Erythroblast (primary cell): ENCODE measurements around the gene RHBDL1.
A peak's percentile ranks its signal among the peaks of the same experiment; 100 is the strongest.

ENCODE experiments used
- DNase-seq, 2 experiments: peaks; one replicate each; lab custom pipeline; 2025; lab: John Stamatoyannopoulos, UW
- GATA1 ChIP-seq: IDR thresholded peaks from 2 replicates; pipeline ENCODE4 v1.6.1; 2011; ENCODE audit warnings: low read depth, mild to moderate bottlenecking, control low read depth, low read length, moderate library complexity
- POLR2A ChIP-seq: IDR thresholded peaks from 2 replicates; pipeline ENCODE4 v1.6.1; 2011; ENCODE audit warnings: mild to moderate bottlenecking, low read length

Gene RHBDL1

DNA sequence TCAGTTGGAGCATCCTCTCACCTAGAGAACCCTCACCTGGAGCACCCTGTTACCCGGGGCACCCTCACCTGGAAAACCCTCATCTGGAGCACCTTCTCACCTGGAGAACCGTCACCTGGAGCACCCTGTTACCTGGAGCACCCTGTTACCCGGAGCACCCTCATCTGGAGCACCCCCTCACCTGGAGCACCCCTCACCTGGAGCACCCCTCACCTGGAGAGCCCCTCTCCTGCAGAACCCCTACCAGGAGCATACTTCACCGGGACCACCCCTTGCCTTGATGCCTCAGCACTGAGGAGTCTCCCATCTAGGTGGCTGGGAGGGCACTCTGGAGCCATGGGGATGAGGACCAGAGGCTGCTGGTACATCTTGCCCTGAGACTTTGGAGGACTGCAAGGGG lies 33.5 kb downstream of the RHBDL1 start:
- TF ChIP-seq GATA1 (no peak), POLR2A (no peak)

DNA sequence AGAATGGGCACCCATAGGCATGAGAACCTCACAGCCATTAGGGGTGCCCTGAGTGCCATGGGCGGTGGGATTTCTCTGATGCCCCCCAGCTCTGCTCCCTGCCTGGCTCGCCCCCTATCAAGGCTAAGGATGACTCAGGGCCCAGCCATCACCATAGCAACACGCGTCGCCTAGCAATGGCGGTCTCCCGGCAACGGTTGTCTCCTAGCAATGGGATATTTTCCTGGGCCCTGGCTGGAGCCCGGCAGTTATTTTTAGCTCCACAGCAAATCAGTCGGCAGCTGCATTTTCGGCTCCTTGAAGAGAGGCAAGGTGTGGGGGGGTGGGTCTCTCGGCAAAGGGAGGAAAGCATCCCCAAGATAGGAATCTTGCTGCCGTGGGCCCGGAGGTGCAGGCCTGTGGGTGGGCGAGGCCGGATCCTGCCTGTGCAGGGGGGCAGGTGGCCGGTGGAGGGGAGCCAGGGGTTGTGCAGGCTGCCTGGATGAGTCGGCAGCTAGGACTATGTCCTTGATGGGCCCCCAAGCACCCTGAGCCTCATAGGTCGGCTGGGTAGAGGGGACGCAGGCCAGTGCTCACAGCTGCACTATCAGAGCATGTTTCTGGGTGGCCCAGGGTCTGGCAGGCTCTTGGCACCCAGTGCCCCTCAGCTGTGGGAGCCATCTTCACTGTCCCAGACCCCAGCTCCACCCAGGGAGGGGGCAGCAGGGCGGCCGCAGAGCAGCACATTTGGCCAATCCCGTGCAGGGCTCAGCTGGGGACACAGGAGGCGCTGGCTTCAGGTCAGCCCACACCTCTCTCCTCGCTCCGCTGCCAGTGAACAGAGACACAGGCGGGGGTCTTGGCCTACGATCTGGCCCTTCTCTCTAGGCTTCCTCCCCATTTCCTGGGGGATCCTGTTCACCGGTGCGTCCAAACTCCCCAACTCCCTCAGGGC lies 34.4 kb downstream of the RHBDL1 start:
- TF ChIP-seq POLR2A: no peak
- peak; percentile 53 to 62 for DNase-seq

More for the DNA sequence above, 33.5 kb downstream of the RHBDL1 start:
- DNase-seq: no peak

DNA sequence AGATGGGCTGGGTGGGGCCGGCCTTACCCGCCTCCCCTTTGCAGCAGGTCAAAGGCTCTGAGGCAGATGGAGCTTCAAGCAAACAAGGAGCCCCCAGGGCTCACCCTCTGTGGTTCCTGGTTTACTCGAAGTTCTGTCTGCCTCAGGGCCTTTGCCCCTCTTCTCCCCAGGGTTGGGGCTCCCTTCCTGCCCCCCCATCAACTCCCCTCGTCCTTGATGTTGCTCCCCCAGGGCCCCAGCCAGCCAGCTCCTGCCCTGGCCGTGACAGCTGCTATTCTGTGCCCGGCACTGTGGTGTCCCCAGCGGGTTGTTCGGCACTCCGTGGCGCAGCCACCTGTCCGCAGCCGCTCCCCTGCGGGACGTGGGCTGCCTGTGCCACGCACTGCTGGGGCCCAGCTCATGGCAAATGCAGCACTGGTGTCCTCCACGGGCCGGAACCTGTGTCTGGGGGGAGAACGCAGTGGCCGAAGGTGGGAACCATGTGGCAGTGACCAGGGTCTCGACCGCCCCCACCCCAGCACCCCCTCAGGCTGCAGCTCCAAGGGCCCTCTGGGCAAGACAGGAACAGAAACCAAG lies 35.1 kb downstream of the RHBDL1 start:
- TF ChIP-seq POLR2A (no peak), GATA1 (no peak)
- no peak for DNase-seq

DNA sequence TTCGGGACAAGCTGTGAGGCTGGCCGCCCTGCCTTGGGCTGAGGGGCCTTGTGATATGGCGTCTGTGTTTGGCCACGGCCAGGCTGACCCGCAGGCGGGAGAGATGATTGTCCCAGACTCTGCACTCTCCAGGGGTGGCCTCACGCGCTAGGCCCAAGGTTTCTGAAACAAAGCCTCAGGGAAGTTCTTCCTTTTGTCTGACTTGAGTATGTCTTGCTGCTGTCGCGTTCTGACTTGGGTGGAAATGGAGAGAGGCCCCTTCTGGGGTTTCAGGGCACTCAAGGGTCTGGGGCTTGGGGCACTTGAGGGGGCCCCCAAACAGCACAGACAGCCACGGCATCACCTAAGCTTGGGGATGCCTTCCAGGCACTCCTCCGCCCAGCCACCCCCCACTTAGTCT lies 35.6 kb downstream of the RHBDL1 start:
- TF ChIP-seq POLR2A: no peak
- TF ChIP-seq GATA1: no peak
- no peak for DNase-seq

DNA sequence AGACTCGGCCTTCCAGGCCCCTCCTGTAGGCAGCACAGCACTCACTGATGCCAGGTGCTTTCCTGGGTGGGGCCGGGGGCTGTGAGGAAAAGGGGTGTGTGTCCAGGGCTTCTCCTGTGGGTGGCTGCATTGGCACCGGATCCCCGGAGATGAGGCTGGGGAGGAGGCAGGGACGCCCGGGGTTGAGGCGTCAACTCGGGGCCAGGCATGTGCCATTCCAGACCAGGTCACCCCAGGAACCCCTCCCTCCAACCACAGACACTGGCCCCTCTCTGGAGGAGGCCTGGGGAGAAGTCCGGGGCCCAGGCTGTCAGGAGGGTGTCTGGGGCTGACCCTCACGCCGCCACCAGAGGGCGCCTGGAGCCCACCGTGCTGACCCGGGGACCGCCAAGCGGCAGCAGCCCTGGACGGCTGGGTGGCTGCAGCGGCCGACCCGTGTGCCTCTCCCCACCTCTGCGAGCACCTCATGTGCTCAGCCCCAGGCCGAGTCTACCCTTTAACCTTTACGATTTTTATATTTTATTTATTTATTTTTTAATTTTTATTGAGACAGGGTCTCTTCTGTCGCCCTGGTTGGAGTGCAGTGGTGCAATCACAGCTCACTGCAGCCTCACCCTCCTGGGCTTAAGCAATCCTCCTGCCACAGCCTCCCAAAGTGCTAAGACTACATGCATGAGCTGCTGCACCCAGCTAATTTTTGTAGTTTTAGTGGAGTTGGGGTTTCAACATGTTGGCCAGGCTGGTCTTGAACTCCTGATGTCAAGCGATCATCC lies 36.3 kb downstream of the RHBDL1 start:
- peak; percentile 77 to 89 for DNase-seq
- TF ChIP-seq GATA1: no peak
- no peak for TF ChIP-seq POLR2A

DNA sequence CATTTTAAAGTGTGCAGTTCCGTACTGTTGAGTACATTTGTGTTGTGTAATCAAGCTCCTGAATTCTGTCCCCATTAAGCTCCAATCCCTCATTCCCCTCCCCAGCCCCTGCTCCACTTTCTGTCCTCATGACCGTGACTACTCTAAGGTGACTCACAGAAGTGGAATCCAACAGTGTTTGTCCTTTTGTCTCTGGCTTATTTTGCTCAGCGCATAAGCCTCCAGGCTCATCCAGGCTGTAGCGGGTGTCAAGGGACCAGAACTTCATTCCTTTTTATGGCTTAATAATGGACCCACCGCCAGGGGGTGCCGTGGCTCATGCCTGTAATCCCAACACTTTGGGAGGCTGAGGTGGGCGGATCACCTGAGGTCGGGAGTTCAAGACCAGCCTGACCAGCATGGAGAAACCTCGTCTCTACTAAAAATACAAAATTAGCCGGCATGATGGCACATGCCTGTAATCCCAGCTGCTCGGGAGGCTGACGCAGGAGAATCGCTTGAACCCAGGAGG lies 37.3 kb downstream of the RHBDL1 start:
- DNase-seq: peak; percentile 69 to 77

DNA sequence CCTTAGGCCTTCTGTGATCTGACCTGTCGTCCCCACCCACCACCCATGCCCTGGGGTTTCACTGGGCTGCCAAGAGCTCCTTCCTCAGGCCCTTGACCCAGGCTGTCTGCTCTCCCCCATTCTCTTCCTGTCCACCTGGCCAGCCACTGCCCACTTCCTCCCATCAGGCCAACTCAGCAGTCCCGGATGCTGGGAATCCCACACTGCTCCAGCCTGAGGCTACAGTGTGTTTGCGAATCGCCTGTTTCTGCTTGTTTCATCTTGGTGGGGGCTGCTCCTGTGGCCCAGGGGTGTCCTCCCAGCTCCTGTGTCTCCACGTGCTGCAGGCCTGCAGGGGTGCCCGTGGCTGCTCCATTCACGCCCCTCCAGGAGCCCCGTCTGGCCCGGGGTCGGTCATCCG lies 38.6 kb downstream of the RHBDL1 start:
- TF ChIP-seq GATA1 (no peak), POLR2A (no peak)
- DNase-seq: no peak

DNA sequence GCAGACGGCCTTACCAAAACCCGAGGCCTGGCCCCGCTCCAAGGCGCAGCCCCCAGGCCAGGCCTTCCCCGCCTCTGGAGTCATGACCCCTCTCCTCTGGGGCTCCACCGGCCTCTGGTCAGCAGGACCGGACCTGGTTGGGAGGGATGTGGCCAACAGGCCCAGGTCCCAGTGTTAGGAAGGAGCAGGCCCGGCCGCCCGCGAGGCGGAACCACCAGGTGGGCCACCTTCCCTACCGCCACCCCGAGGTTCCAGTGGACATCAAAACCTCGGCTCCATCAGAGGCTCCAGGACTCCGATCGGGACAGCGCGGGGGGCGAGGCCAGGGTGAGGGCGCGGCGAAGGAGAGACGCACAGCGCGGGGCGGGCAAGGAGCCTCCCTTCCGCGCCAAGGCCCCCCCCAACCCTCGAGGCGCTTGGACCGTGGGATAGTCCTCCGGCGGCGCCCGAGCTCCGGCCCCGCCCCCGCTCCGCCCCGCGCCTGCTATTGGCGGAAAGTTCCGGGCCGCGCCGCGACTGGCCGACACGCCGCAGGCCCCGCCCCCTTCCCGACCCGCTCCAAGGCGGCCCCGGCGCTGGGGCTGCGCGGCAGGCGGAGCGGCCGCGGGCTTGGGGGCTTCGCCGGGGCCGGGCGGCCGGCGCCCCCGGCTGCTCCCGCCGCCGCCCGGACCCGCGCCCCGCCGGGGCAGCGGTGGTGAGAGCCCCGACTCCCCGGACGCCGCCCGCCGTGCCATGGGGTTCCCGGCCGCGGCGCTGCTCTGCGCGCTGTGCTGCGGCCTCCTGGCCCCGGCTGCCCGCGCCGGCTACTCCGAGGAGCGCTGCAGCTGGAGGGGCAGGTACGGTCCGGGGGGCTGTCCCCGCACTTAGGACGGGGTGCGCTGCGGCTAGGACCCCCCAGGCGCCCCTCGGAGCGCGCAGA lies 39.3 kb downstream of the RHBDL1 start, which contains the start of gene METRN:
Gene METRN (plus strand): TSS at position 561 of the 919 bp plus-strand sequence. CDS start 172 bp downstream, at position 733.
- TF ChIP-seq POLR2A (no peak), GATA1 (no peak)
- peak; percentile 89 to 94 for DNase-seq

DNA sequence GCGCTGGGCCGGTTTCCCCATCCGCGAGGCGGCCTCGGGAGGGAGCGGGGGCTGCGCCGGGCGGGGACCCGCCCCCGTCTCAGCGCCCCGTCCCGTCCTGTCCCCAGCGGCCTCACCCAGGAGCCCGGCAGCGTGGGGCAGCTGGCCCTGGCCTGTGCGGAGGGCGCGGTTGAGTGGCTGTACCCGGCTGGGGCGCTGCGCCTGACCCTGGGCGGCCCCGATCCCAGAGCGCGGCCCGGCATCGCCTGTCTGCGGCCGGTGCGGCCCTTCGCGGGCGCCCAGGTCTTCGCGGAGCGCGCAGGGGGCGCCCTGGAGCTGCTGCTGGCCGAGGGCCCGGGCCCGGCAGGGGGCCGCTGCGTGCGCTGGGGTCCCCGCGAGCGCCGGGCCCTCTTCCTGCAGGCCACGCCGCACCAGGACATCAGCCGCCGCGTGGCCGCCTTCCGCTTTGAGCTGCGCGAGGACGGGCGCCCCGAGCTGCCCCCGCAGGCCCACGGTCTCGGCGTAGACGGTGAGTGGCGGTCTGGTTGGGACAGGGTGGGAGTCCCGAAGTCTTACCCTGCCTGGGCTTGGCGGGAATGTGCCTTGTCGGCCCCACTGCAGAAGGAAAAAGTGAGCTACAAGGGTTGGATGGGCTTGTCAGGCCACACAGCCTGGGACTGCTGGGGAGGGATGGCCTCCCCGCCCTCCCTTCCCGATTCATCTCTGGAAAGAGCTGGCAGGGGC lies 40.2 kb downstream of the RHBDL1 start:
- peak; percentile 60 to 64 for DNase-seq
- TF ChIP-seq POLR2A: peak; percentile 12
- TF ChIP-seq GATA1: no peak

DNA sequence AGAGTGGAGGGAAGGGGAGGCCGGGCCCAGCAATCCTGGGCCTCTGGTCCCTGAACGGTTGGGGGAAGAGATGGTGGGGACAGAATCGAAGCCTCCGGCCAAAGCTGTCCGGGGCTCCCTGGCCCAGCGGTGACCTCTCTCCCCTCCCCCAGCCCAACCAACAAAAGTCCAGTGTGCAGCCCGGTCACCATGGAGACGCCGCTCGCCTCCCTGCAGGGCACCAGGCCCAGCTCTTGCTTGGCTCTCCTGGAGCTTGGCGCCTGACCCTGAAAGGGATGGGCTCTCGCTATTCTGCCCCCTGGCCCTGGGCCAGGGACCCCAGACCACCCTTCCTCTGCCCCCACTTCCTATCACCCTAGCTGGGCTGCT lies 40.7 kb downstream of the RHBDL1 start:
- DNase-seq: no peak
- no peak for TF ChIP-seq GATA1
- no peak for TF ChIP-seq POLR2A

DNA sequence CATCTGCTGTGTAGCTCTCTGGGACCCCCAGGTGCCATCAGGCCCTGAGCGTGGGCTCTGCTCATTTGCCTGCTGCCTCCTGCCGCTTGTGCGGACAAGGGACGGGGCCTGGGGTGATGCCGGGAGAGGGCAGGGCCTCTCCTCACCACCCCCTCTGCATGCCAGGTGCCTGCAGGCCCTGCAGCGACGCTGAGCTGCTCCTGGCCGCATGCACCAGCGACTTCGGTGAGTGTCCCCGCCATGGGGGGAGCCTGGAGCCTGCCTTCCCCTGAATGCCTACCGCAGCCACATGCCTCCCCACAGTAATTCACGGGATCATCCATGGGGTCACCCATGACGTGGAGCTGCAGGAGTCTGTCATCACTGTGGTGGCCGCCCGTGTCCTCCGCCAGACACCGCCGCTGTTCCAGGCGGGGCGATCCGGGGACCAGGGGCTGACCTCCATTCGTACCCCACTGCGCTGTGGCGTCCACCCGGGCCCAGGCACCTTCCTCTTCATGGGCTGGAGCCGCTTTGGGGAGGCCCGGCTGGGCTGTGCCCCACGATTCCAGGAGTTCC lies 41.4 kb downstream of the RHBDL1 start:
- TF ChIP-seq GATA1 (no peak), POLR2A (no peak)
- no peak for DNase-seq

DNA sequence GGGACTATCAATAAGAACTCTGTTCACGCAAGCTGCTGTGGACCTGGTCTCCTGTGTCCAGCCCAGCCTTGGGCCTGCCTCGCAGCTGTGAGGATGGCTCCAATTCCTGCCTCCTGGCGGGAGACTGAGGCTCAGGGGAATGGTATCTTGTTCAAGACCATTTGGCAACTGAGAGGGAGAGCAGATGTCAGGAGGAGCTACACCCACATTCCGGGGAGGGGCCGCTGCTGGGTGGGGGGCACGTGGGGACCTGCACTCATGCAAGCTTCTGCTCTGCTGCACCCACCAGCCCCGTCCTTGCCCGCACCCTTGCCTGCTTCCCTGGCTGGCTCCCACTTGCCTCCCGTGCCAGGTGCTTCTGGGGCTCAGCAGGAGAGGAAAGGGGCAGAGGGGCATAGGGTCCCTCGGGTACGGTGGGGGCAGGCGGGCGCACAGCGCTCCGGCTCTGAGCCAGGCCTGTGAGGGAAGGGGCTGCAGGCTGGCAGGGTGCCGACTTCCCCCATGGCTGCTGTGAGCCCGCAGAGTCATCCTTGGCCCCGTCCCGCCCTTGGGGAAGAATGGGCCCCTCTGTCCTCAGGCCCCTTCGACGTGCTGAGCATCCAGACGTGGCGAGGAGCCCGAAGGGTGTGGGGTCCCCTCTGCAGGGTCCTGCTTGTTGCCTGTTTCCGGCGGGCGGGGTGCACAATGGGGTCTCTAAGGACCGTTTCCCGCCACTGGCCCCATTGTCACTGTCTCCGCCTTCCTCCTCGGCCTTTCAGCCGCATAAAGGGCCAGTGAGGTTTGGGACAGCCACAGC lies 42.2 kb downstream of the RHBDL1 start:
- no peak for TF ChIP-seq POLR2A
- TF ChIP-seq GATA1: no peak
- DNase-seq: no peak
